HG03378 (cell line): ENCODE measurements around the gene MAN1C1.

ENCODE experiments used
- ATAC-seq: cut with Tn5 transposase; IDR thresholded peaks from one replicate; pipeline ENCODE4 v1.9.1; 2021; ENCODE audit warnings: mild to moderate bottlenecking, moderate library complexity; ENCODE audit not compliant: unreplicated experiment

MAN1C1 gene

GRCh38 chr1:25772692-25773245 is 156.2 kb downstream of the MAN1C1 start:
- no peak for ATAC-seq

GRCh38 chr1:25773441-25774125 is 157.0 kb downstream of the MAN1C1 start:
- no peak for ATAC-seq

- no peak for ATAC-seq
Observed at GRCh38 chr1:25774206-25774803, 157.7 kb downstream of the MAN1C1 start.

DNA sequence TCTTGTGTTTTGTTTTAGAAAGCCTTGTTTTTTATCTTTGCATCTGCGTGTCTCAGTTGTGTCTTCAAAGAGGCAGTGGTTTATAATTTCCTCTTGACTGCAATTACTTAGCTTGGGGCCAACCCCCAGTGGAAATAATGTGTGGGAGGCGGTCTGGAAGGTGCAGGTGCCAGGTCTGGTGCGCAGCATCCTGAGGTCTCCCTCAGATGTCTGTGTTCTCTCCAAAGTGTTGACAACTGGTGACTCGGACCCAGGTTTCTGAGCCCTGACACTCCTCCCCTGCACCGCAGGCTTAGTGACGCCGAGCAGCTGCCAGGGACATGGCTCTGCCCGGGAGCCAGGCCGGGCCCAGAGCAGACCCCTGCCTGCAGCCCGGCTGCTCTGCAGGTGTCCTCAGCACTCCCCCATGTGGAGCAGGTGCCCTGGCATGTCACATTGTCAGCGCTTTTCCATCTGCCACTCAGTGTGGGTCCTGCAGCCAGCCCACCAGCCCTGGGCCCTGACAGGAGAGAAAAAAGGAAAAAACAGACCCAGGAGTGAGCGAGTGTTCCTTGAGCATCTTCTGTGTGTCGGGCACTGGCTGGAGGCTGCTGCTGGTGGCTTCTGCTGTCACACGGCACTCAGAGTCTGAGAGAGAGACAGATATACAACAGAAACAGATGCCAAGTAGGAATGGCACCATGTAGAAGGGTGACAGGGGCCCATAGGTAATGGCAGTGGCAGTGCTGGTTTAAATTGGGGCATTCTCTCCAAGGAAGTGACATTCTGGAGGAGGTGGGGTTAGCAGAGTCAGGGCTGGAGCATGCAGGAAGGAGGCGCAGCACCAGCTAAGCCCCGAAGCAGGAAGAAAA is 158.6 kb downstream of the MAN1C1 start:
- ATAC-seq = peak; percentile 45

DNA sequence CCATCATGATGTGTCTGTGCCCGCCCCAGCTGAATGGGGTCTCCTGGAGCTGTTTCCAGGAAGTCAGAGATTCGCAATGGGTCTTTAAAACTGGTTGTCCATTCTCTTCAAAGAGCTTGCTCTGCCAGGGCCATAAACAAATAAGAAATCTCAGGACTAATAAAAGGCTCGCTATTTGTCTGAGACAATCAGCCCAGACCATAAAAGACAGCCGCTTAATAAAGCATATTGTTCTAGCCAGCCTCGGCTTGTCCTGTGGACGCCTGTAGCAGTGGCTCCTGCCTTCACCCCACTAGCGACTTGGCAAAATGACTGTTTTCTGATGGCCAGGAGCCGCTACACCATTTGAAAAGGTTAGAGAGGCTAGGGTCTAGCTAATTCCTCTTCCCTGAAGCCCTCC is 162.8 kb downstream of the MAN1C1 start:
- ATAC-seq = no peak

DNA sequence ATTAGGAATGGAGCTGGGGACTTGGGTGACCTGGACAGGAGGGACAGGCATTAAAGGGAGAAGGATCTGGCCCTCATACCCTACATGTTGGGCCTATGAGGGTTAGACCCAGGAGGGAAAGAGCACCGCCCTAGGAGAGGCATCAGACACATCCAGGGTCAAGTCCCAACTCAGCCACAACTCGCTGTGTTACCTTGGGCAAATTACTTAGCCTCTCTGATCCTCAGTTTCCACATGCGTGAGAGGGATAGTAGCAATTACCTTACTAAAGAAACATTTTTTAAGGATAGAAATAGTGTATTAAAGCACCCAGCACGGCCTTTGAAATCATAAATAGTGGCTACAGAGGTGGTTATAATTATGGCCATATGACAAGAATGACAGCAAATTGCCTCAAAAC is 163.3 kb downstream of the MAN1C1 start:
- ATAC-seq = no peak

GRCh38 chr1:25780318-25781129 is 163.9 kb downstream of the MAN1C1 start:
- ATAC-seq = no peak

DNA sequence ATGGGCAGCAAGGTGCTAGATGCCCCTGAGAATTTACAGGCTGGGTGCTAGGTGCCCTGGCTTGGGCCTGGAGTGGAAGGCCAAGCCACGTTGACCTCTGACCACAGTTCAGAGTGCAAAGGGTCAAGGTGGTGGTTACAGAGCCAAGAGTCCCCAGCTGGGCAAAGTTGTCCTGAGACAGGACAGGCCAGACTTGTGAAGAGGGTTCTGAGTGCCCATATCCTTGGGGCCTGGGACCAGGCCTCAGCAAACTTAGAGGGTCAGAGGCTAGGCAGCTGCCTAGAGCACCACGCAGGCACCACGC is 164.5 kb downstream of the MAN1C1 start:
- ATAC-seq = no peak

- no peak for ATAC-seq
Observed at GRCh38 chr1:25782608-25783201, 166.1 kb downstream of the MAN1C1 start.

DNA sequence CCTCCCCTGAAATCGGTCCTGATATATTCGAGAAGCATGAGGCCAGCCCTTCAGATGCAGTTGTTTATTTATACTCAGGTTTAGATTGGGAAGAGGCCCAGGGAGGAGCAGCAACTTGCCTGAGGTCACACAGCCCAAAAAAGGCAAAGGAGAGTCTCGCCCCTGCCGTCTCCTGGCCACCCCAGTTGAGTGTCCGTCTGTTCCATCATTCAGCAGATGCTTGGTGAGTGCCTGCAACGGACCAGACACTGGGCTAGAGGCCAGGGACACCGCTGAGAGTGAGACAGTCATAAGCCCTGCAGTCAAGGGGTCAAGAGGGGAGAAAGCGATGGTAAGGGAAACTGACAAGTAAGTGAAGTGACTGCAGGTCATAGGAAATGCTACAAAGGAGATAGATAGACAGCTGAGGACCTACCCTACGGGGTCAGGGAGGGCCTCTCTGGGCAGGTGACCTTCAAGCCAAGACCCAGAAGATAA is 168.0 kb downstream of the MAN1C1 start:
- ATAC-seq = no peak

DNA sequence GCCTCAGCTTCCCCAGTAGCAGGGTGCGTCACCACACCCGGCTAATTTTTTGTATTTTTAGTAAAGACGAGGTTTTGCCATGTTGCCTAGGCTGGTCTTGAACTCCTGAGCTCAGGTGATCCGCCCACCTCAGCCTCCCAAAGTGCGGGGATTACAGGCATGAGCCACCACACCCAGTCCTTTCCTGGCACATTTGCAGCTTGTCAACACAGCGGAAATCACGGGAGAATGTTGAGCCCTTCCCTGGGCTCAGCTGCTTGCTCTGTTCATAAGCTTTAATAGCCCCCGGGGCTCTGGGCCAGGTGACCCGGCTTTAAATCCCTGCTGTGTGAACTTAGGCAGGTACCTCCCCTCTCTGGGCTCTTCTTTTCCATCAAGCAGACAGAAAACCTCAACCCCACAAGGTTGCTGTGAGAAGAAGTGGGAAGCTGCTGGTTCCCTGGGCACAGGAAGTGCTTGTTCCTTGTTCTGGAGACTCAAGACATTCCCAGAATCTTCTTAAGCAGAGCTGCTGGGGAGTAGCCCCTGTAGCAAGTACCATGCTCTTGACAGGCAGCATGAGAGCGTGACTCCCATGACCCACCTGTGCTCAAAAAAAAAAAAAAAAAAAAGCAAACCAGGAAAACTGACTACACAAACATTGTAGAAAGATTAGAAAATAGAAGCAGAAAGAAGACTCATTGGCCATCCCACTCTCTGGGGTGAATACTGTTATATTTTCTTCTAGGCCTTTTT is 168.9 kb downstream of the MAN1C1 start:
- no peak for ATAC-seq

- no peak for ATAC-seq
Observed at GRCh38 chr1:25786887-25787759, 170.5 kb downstream of the MAN1C1 start.

DNA sequence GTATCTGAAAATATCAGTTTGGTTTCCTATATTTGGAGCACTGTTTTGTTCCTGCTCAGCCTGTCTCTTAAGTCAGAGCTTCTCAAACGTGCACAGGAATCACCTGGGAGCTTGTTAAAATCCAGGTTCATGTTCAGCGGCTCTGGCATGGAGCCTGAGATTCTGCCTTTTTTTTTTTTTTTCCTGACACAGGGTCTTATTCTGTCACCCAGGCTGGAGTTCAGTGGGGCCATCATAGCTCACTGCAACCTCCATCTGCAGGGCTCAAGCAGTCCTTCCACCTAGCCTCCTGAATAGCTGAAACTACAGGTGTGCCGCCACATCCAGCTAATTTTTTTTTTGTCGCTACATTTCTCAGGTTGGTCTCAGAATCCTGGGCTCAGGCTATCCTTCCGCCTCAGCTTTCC is 171.2 kb downstream of the MAN1C1 start:
- no peak for ATAC-seq

GRCh38 chr1:25790472-25790871 is 173.9 kb downstream of the MAN1C1 start:
- ATAC-seq = no peak

DNA sequence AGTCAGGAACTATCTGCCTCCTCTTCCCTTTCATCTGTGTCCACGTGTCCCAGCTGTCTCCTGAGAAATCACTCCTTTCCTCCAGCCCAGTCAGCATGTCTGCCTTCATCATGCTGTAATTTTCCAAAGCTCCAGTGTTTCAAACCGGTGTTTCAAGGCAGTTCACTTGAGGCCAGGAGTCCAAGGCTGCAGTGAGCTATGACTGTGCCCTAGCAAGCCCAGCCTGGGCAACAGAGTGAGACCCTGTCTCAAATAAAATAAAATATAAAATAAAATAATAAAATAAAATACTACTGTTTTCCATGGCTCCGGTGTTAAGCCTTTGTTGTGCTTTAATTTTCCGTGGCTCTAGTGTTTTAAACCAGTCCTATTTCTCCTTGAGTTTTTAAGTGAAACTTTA is 175.5 kb downstream of the MAN1C1 start:
- no peak for ATAC-seq

GRCh38 chr1:25793585-25794170 is 177.1 kb downstream of the MAN1C1 start:
- ATAC-seq = no peak

DNA sequence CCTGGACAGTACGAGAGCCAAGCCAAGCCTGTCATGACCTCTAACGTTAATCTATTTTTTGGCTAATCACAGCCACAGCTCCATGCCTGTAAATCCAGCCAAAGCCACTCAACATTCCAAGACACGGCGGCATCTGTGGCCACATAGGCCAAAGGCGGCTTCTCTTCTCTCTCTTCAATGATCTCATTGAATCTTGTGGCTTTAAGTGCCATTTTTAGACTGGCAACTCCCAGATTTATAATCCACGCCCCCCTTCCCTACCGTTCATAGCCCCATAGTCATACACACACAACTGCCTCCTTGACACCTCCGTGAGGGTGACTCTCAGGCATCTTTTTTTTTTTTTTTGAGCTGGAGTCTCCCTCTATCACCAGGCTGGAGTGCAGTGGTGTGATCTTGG is 177.7 kb downstream of the MAN1C1 start:
- ATAC-seq = no peak

GRCh38 chr1:25795211-25795610 is 178.6 kb downstream of the MAN1C1 start:
- ATAC-seq = no peak
